GM12878 (cell line): ENCODE data around the gene NSG1. TPM values are rescaled to one million over a fixed set of nuclear protein-coding genes. Genes with fewer than 3 reads are reported as not detected.

Source experiments
- ATAC-seq: fragments of 200-7000 bp; cut with Tn5 transposase; 3 replicates; pipeline ENCODE4 v1.9.1; 2020; ENCODE audit warnings: mild to moderate bottlenecking, moderate library complexity
- BruUV-seq: library from RNA; stranded (reverse); fragments of 400-500 nt; replicated peaks from 2 replicates; lab custom pipeline; 2021; lab: Mats Ljungman, UMichigan
- CTCF ChIA-PET: fragments of 300-600 bp; sonication (Branson Sonifier 250); formaldehyde crosslinking; extraction: SDS; loops from one replicate; lab custom pipeline; 2021; ENCODE audit warnings: inconsistent platforms; lab: Yijun Ruan, JAX
- POLR2A ChIA-PET: fragments of 350-600 bp; formaldehyde crosslinking; extraction: SDS; loops from one replicate; lab custom pipeline; 2021; ENCODE audit warnings: inconsistent platforms; lab: Charles Lee
- RAD21 ChIA-PET: fragments of 300-600 bp; sonication (Branson Sonifier 250); formaldehyde crosslinking; loops from one replicate; lab custom pipeline; 2023; ENCODE audit warnings: antibody characterized with exemption; ENCODE audit not compliant: unreplicated experiment; lab: Charles Lee
- SMC1A ChIA-PET: fragments of 300-600 bp; sonication (Branson Sonifier 250); formaldehyde crosslinking; loops from one replicate; lab custom pipeline; 2023; ENCODE audit not compliant: unreplicated experiment, uncharacterized antibody; lab: Charles Lee
- DNase-seq: peaks from one replicate; pipeline ENCODE4 v3.0.0-alpha.2; 2011; ENCODE audit warnings: low read depth, low spot score
- FAIRE-seq: peaks from 3 replicates; lab custom pipeline; 2011; peaks lifted over from hg19 to GRCh38; lab: Jason Lieb, UNC
- H2AFZ ChIP-seq: 2 replicates; pipeline ENCODE4 v1.6.0; 2011; ENCODE audit warnings: low read depth, low read length, control low read depth; ENCODE audit not compliant: control insufficient read depth
- H3K27ac ChIP-seq: 2 replicates; pipeline ENCODE4 v1.5.1; 2011; ENCODE audit warnings: control low read depth; ENCODE audit not compliant: control insufficient read depth, insufficient read depth
- H3K27me3 ChIP-seq, 2 experiments: replicated peaks in 1 of 2; 2 replicates each; pipeline versions ENCODE4 v1.6.0 to v1.6.1; 2011; ENCODE audit warnings: low read length in 1 of 2; ENCODE audit not compliant: control insufficient read depth in 2 of 2, insufficient read depth in 2 of 2
- H3K36me3 ChIP-seq, 2 experiments: 2 replicates each; pipeline ENCODE4 v1.5.1; 2011; ENCODE audit warnings: low read length in 1 of 2; ENCODE audit not compliant: control insufficient read depth in 2 of 2, insufficient read depth in 2 of 2
- H3K4me1 ChIP-seq: 2 replicates; pipeline ENCODE4 v1.6.1; 2011; ENCODE audit warnings: mild to moderate bottlenecking, low read length, moderate library complexity, mixed read lengths; ENCODE audit not compliant: control insufficient read depth, insufficient read depth
- H3K4me2 ChIP-seq: 2 replicates; pipeline ENCODE4 v1.6.0; 2011; ENCODE audit warnings: control low read depth; ENCODE audit not compliant: control insufficient read depth, insufficient read depth
- H3K4me3 ChIP-seq: fragments of 200-600 bp; sonication (generic); 2 replicates; pipeline ENCODE4 v1.5.1; 2016
- H3K79me2 ChIP-seq: 2 replicates; pipeline ENCODE4 v1.6.0; 2011; ENCODE audit warnings: low read length; ENCODE audit not compliant: control insufficient read depth, insufficient read depth
- H3K9ac ChIP-seq: 2 replicates; pipeline ENCODE4 v1.8.0; 2011; ENCODE audit warnings: low read length, control low read depth, mixed read lengths; ENCODE audit not compliant: control insufficient read depth, insufficient read depth
- H3K9me3 ChIP-seq: replicated peaks from 3 replicates; pipeline ENCODE4 v1.5.1; 2011; ENCODE audit warnings: mild to moderate bottlenecking, low read length; ENCODE audit not compliant: control insufficient read depth, insufficient read depth
- H4K20me1 ChIP-seq: 2 replicates; pipeline ENCODE4 v1.6.0; 2011; ENCODE audit not compliant: control insufficient read depth, insufficient read depth
- BCL11A ChIP-seq: IDR thresholded peaks from 2 replicates; pipeline ENCODE4 v1.6.1; 2011; ENCODE audit warnings: low read depth, low read length
- BRCA1 ChIP-seq: IDR thresholded peaks from 2 replicates; pipeline ENCODE4 v1.6.1; 2011; ENCODE audit warnings: low read depth, low read length, improper control_type of control experiment
- NBN ChIP-seq: fragments of 450-650 bp; IDR thresholded peaks from 2 replicates; pipeline ENCODE4 v1.6.1; 2016
- NRF1 ChIP-seq: conservative IDR thresholded peaks from 2 replicates; pipeline ENCODE4 v1.6.1; 2011; ENCODE audit warnings: mild to moderate bottlenecking, low read depth, low read length, improper control_type of control experiment
- STAT3 ChIP-seq: IDR thresholded peaks from 2 replicates; pipeline ENCODE4 v1.6.1; 2011; ENCODE audit warnings: low read depth, low read length, improper control_type of control experiment
- TCF7 ChIP-seq: IDR thresholded peaks from 2 replicates; pipeline ENCODE4 v1.6.1; 2014; ENCODE audit warnings: antibody characterized with exemption, borderline replicate concordance
- WRNIP1 ChIP-seq: IDR thresholded peaks from 2 replicates; pipeline ENCODE4 v1.6.1; 2011; ENCODE audit warnings: low read depth, low read length, improper control_type of control experiment, borderline replicate concordance
- ZNF217 ChIP-seq: fragments of 450-650 bp; IDR thresholded peaks from 2 replicates; pipeline ENCODE4 v1.6.1; 2017; ENCODE audit warnings: antibody characterized with exemption, mild to moderate bottlenecking
- WGBS: methylation state at CpG from one replicate; pipeline ENCODE4 v1.1.6; 2016; ENCODE audit warnings: low lambda C conversion rate; ENCODE audit not compliant: insufficient replicate concordance, insufficient coverage; ENCODE audit errors: missing lambda C conversion rate; 5-methylcytosine and 5-hydroxymethylcytosine counted together
- in situ Hi-C: fragments of 300-500 bp; cut with MboI; formaldehyde crosslinking; loops from 9 replicates; pipeline ENCODE4 v1.14.3; 2018; ENCODE audit warnings: mixed read lengths
- intact Hi-C: fragments of 100-400 bp; cut with micrococcal nuclease; formaldehyde crosslinking; loops from one replicate; pipeline ENCODE4 v1.14.2; 2022; ENCODE audit not compliant: unreplicated experiment
- polyA plus RNA-seq, 11 experiments: library from polyadenylated mRNA; depleted of rRNA in 4 of 11; unstranded in 6 of 11; stranded (reverse) in 5 of 11; fragments of >200 nt; fragmentation: Nextera tagmentation in 4 of 11; fragmentation: Illumina TruSeq in 1 of 11; extraction: Ambion mirVana in 4 of 11; extraction: Trizol in 1 of 11; gene quantifications; 1 replicate in 1 of 11; 2 replicates in 10 of 11; pipeline versions ENCODE4 v1.2.1 to v1.2.3, GENCODE V29; 2011 to 2016; ENCODE audit warnings: inconsistent platforms in 2 of 11, missing spikeins in 2 of 11, low read depth in 1 of 11
- total RNA-seq, 4 experiments: library from RNA; depleted of rRNA in 3 of 4; stranded (reverse); fragments of >200 nt in 3 of 4; fragmentation: Illumina TruSeq in 1 of 4; extraction: Trizol in 1 of 4; gene quantifications; 2 replicates each; pipeline versions ENCODE4 v1.2.1 to v1.2.3, GENCODE V29; 2013 to 2021
- TF ChIP-seq, protein P1 (sequence below): fragments of 450-650 bp; IDR thresholded peaks from 2 replicates; pipeline ENCODE4 v1.6.1; 2018; ENCODE audit warnings: borderline replicate concordance, mild to moderate bottlenecking; ENCODE audit not compliant: partially characterized antibody

NSG1 gene
- total and polyA plus RNA-seq, 10 of the 15 experiments (the other 5 are each of a cell fraction or from before 2014, with no cell fraction given), result 0.03 to 0.19 (median 0.10) TPM; not detected in 5

DNA sequence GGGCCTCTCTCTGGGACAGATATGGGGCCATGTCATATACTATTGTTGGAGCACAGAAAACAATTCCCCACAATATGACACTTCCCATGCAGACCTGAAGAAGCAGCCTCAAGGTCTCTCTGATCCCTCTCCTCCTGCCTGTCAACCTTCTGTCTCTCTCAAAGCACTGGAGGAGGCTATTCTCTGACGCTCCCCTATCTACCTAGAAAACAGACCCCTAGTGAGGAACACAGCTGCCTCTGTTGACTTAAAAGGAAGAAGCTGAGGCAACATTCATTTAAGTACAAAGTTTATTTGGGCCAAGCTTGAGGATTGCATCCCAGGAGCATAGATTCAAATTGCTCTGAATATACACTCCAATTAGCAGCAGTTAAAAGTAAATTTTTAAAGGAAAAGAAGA is 39.3 kb upstream of the NSG1 start:
- ATAC-seq (no peak), DNase-seq (no peak), FAIRE-seq (no peak)
- BruUV-seq, result no TSS peak
- Histone ChIP-seq H3K79me2 (no peaks in the 10 kb centered on the region), H2AFZ (no peak overlapping the region), H3K27ac (no peak overlapping the region), H3K4me1 (peaks cover 15% of the 10 kb centered on the region), H4K20me1 (no peaks in the 10 kb centered on the region), H3K9me3 (no peaks in the 10 kb centered on the region; the same call in 2 of the 3 replicates), H3K36me3 (no peaks in the 10 kb centered on the region), H3K27me3 (no peaks in the 10 kb centered on the region), H3K4me2 (no peak overlapping the region), H3K9ac (no peak overlapping the region), H3K4me3 (no peak overlapping the region)
- in situ Hi-C loops (loop anchor here (25.0 kb wide), 1 partner anchor 360 kb away; no protein-coding TSS in a partner anchor), intact Hi-C loops (no loop called here)
- ChIA-PET RAD21 (no interaction called here), CTCF (interaction anchor here (1.2 kb wide), 1 partner anchor 14 kb away, joined by 3 read pairs; no protein-coding TSS in a partner anchor), POLR2A (no interaction called here), SMC1A (no interaction called here)
- TF ChIP-seq NBN (no peak), STAT3 (no peak), ZNF217 (no peak), NRF1 (no peak), BCL11A (no peak), WRNIP1 (no peak), TCF7 (no peak), BRCA1 (no peak)
- TF ChIP-seq, protein P1, sequence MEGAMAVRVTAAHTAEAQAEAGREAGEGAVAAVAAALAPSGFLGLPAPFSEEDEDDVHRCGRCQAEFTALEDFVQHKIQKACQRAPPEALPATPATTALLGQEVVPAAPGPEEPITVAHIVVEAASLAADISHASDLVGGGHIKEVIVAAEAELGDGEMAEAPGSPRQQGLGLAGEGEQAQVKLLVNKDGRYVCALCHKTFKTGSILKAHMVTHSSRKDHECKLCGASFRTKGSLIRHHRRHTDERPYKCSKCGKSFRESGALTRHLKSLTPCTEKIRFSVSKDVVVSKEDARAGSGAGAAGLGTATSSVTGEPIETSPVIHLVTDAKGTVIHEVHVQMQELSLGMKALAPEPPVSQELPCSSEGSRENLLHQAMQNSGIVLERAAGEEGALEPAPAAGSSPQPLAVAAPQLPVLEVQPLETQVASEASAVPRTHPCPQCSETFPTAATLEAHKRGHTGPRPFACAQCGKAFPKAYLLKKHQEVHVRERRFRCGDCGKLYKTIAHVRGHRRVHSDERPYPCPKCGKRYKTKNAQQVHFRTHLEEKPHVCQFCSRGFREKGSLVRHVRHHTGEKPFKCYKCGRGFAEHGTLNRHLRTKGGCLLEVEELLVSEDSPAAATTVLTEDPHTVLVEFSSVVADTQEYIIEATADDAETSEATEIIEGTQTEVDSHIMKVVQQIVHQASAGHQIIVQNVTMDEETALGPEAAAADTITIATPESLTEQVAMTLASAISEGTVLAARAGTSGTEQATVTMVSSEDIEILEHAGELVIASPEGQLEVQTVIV, result no peak
- 87% methylated on average over 1 of the region's 1 CpG for WGBS
